Brain microvascular endothelial cell (primary cell): ENCODE measurements around the gene KIF17.
A peak's percentile ranks its signal among the peaks of the same experiment; 100 is the strongest.

Experiments used
- DNase-seq: peaks from one replicate; pipeline ENCODE4 v3.0.0-alpha.2; 2020
- H3K27ac ChIP-seq: fragments of 250-450 bp; sonication (Bioruptor Pico); 2 replicates; pipeline ENCODE4 v1.5.1; 2020; ENCODE audit warnings: mild to moderate bottlenecking, moderate library complexity
- H3K27me3 ChIP-seq: fragments of 250-450 bp; sonication (Bioruptor Pico); replicated peaks from 2 replicates; pipeline ENCODE4 v1.5.1; 2020; ENCODE audit warnings: mild to moderate bottlenecking
- H3K36me3 ChIP-seq: fragments of 250-450 bp; sonication (Bioruptor Pico); replicated peaks from 2 replicates; pipeline ENCODE4 v1.5.1; 2020; ENCODE audit warnings: mild to moderate bottlenecking
- H3K4me3 ChIP-seq: 2 replicates; pipeline ENCODE4 v1.5.1; 2011; ENCODE audit warnings: low read depth, mild to moderate bottlenecking, control low read depth, low read length, moderate library complexity
- in situ Hi-C: cut with HindIII; loops from 2 replicates; pipeline ENCODE4 v1.10.0; 2017; ENCODE audit warnings: low sequenced_read_pairs, low pct_ligation_motif_present
- TF ChIP-seq, protein P1 (sequence below): IDR thresholded peaks from 2 replicates; pipeline ENCODE4 v1.5.1; 2011; ENCODE audit warnings: low read depth, mild to moderate bottlenecking, moderate library complexity, low read length, control low read depth, inconsistent platforms; ENCODE audit errors: missing control alignments

Gene KIF17

DNA sequence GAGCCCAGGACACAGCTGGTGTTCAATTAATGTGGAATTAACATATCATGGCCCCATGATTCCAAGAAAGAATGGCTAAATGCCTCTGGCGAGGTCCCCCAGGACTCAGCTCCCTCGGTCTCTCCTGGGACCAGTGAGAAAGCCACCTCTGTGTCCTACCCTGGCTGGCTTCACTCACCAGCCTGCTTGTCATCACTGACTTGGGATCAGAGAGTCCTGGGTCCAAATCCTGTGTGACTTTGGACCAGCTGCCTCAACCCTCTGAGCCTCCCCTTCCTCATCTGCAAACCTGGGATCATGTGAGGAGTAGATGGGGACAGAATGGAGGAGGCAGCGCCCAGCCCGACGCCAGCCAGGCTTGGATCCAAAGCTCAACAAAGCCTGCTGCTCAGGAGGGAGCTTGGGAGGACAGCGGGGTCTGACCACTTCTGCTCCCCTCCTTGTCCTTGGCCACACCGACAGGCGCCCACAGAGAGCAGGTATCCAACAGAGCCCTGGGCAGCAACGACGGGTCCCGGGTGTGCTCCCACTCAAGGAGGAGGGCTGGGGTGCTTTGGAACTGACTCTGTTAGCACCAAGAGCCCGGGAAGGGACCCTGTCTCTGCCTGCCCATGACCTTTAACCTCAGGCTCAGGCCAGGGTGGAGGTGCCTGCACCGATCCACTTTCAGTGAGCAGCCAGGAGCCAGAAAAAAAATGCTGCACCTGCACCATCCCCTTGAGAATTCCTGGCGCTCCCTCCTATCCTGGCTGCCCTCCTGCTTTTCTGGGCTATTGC, 11.5 kb upstream of the KIF17 start:
- Histone ChIP-seq H3K4me3 (no peak overlapping the region), H3K27ac (no peak overlapping the region), H3K36me3 (no peaks in the 10 kb centered on the region), H3K27me3 (no peaks in the 10 kb centered on the region)
- in situ Hi-C loops, result no loop called here
- TF ChIP-seq, protein P1, sequence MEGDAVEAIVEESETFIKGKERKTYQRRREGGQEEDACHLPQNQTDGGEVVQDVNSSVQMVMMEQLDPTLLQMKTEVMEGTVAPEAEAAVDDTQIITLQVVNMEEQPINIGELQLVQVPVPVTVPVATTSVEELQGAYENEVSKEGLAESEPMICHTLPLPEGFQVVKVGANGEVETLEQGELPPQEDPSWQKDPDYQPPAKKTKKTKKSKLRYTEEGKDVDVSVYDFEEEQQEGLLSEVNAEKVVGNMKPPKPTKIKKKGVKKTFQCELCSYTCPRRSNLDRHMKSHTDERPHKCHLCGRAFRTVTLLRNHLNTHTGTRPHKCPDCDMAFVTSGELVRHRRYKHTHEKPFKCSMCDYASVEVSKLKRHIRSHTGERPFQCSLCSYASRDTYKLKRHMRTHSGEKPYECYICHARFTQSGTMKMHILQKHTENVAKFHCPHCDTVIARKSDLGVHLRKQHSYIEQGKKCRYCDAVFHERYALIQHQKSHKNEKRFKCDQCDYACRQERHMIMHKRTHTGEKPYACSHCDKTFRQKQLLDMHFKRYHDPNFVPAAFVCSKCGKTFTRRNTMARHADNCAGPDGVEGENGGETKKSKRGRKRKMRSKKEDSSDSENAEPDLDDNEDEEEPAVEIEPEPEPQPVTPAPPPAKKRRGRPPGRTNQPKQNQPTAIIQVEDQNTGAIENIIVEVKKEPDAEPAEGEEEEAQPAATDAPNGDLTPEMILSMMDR, result no peak
- no peak for DNase-seq

DNA sequence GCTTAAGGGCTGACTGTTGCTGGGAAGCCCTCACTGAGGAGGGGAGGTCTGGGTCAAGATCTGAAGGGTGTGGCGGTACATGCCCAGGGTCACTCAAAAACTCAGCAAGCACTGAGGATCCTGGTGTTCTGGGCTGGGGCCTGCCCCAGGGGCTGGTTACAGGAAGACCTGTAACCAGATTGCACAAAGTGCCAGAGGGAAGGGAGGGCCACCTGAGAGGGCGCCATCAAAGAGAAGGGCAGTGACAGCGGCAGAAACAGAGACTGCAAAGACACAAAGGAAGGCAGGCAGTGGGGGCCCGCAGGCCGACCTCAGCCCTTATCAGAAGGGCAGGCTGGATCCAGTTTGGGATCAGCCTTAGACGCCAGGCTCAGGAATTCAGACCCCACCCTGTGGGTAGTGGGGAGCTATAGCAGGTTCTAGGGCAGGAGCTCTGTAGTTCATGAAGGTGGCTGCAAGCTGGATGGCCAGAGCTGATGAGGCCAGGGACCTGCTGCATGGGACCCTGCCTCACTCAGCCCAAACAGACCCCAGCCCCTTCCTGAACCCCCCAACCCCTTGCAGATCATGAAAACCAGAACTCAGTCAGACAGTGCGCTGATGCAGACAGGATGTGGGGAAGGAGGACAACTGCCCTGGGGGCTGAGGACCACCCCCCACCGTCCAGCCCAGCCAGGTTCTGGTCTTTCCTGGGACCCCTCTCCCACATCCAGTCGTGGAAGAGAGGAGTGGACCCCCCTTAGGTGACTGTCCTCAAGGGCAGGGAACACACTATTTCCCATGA, 10.8 kb upstream of the KIF17 start:
- Histone ChIP-seq H3K4me3 (no peak overlapping the region), H3K27ac (no peak overlapping the region), H3K36me3 (no peaks in the 10 kb centered on the region), H3K27me3 (no peaks in the 10 kb centered on the region)
- in situ Hi-C loops, result no loop called here
- no peak for DNase-seq
- TF ChIP-seq, protein P1, result no peak

DNA sequence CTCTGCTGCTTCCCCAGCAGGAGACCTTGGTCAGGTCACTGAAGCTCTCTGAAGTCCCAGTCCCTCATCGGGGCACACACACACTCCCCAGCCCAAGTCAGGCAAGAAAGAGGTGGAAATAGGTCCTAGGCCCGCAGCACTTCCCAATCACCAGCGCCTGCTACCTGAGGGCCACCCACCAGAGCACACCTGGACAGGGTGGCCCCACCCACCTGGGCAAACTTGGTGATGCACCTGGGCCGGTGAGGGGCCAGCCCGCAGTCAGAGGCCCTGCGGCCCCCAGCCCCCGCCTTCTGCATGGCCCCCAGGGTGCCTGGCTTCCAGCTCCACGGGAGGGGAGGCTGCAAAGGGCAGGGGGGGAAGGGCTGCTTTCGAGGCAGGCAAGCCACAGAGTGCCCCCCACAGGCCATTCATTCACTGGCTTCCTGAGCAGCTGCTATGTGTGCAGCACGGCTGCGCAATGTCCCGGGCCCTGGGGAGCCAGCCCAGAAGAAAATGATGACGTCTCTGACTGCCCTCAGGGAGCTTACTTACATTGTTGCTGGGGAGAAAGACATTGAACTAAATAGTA, 10.0 kb upstream of the KIF17 start:
- Histone ChIP-seq H3K27ac (no peak overlapping the region), H3K4me3 (no peak overlapping the region), H3K27me3 (no peaks in the 10 kb centered on the region), H3K36me3 (no peaks in the 10 kb centered on the region)
- DNase-seq, result no peak
- TF ChIP-seq, protein P1, result peak; percentile 29
- in situ Hi-C loops, result no loop called here

DNA sequence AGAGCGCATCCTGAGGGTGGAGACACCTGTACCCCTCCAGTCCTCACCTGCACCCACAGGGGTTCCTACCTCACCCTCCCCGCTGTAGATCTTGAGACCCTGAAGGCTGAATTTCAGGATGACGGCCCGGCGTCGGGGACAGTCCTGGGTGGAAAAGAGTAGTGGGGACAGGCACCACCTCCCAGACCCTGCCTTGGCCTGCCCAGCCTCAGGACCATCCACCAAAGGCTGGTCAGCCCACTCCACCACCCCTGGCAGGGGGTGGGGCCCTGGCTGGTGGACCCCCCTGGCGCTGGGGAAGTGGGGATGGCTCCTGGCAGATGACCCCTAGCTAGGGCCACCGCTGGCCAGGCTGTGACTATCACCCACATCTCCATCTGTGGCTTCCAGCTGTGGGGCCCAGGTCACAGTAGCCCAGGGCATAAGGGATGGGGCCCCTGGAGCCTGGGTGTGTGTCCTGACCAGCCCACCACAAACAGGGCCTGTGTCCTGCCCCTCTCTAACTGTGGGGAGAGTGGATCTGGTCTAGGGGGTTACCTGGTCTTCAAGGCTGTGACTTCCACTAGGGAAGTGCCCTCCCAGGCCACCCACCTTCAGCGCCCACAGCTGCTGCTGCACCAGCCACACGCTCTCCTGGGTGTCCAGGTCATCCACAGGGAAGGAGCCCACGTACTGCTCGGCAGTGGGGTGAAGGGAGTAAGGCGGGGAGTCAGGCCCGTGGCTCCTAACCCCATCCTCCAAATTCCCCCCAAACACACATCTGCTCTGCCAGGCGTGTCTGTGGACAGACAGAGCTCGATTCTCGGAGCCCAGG, 9.3 kb upstream of the KIF17 start:
- Histone ChIP-seq H3K36me3 (no peaks in the 10 kb centered on the region), H3K4me3 (no peak overlapping the region), H3K27ac (no peak overlapping the region), H3K27me3 (no peaks in the 10 kb centered on the region)
- in situ Hi-C loops, result no loop called here
- DNase-seq, result no peak
- TF ChIP-seq, protein P1, result no peak

DNA sequence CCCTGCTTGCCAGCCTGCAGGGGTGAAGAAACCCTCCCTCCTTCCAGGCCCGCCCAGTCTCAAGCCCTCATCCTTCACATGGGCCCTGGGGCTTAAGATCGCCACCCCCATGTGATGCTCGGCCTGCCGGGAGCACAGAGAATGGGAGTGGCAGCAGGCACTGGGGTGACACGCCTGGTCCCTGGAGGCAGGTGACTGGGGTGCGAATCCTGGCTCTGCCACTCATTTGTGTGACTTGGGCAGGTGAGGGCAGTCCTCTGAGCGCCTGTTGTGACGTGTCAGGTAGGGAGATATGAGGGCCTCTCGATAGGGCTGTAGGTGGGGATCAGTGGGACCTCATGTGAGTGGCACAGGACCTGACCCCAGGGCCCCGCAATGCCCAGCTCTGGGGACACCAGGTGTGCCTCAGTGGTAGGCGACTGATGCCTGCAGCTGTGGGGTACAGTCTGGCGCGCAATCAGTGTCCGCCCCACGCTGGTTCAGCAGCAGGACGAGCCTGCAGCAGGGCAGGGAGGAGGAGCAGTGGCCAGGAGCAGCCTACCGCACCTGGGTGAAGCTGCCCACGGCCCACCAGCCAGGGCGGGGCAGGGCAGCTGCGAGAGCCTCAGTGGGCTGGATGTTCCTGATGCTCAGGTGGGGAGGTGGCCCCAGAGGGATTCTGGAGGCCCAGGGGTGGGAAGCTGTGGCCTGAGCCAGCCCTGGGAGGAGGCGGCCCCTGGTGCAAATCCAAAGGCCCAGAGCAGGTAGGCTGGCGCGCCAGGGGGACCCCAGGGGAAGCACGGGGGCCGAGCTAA, 8.5 kb upstream of the KIF17 start:
- Histone ChIP-seq H3K27me3 (no peaks in the 10 kb centered on the region), H3K36me3 (no peaks in the 10 kb centered on the region), H3K27ac (no peak overlapping the region), H3K4me3 (no peak overlapping the region)
- no peak for DNase-seq
- TF ChIP-seq, protein P1, result no peak
- in situ Hi-C loops, result no loop called here
